Peyer's patch (tissue), 4 donors: Measurements from ENCODE around the gene SRPRA. TPM values are rescaled to one million over a fixed set of nuclear protein-coding genes. Genes with fewer than 3 reads are reported as not detected.
A peak's percentile ranks its signal among the peaks of the same experiment; 100 is the strongest.

Source experiments
- DNase-seq, 3 donors: peaks; one replicate each; pipeline ENCODE4 v3.0.0-alpha.2; 2017 to 2019
- H3K27ac ChIP-seq, 4 donors: fragments of 200-600 bp; sonication (generic); one replicate each; pipeline ENCODE4 v1.5.1; 2016 to 2019
- H3K27me3 ChIP-seq, 2 donors: fragments of 200-600 bp; sonication (generic); one replicate each; pipeline ENCODE4 v1.5.1; 2019
- H3K36me3 ChIP-seq, 3 donors: fragments of 200-600 bp; sonication (generic); one replicate each; pipeline ENCODE4 v1.5.1; 2016 to 2019
- H3K4me1 ChIP-seq, 4 donors: fragments of 200-600 bp; sonication (generic); one replicate each; pipeline ENCODE4 v1.5.1; 2016 to 2019
- H3K4me3 ChIP-seq, 4 donors: fragments of 200-600 bp; sonication (generic); 1 replicate in 3 of 4; 2 replicates in 1 of 4; pipeline ENCODE4 v1.5.1; 2016 to 2019; ENCODE audit warnings: mild to moderate bottlenecking in 1 of 4
- H3K9me3 ChIP-seq, 4 donors: fragments of 200-600 bp; sonication (generic); one replicate each; pipeline ENCODE4 v1.5.1; 2016 to 2019; ENCODE audit warnings: mild to moderate bottlenecking in 1 of 4
- CTCF ChIP-seq, 6 experiments: fragments of 450-650 bp in 4 of 6; fragments of 200-600 bp in 2 of 6; sonication (generic) in 1 of 6; IDR thresholded peaks; one replicate each; pipeline ENCODE4 v1.5.1; 2017 to 2019; ENCODE audit warnings: antibody characterized with exemption in 6 of 6, mild to moderate bottlenecking in 3 of 6, moderate library complexity in 1 of 6
- POLR2A ChIP-seq, 2 donors: fragments of 450-650 bp; IDR thresholded peaks; one replicate each; pipeline ENCODE4 v1.5.1; 2017; ENCODE audit warnings: antibody characterized with exemption in 2 of 2, mild to moderate bottlenecking in 2 of 2, moderate library complexity in 2 of 2
- total RNA-seq, 4 donors: library from RNA; depleted of rRNA; stranded (reverse); fragments of >200 nt; gene quantifications; one replicate each; pipeline ENCODE4 v1.1.0, GENCODE V29; 2016

SRPRA gene
- total RNA-seq, 4 donors from 2014 or later, result 82.9 to 109 (median 97.9) TPM

- no peak for DNase-seq
- no peaks in the 10 kb centered on the region for H3K4me1 ChIP-seq
- H3K36me3 ChIP-seq, result peaks cover 0 to 57% (median 0%) of the 10 kb centered on the region in 3 donors
- H3K27me3 ChIP-seq, result no peaks in the 10 kb centered on the region
- no peaks in the 10 kb centered on the region for H3K9me3 ChIP-seq
- no peak overlapping the region for H3K27ac ChIP-seq
- H3K4me3 ChIP-seq, result no peak overlapping the region
- TF ChIP-seq POLR2A (IDR thresholded peaks at IDR 0.05), result no peak
- TF ChIP-seq CTCF (IDR thresholded peaks at IDR 0.05), result no peak
Measured at GRCh38 chr11:126293726-126294125, 25.0 kb upstream of the SRPRA start.

GRCh38 chr11:126290887-126291286, 22.2 kb upstream of the SRPRA start:
- Histone ChIP-seq H3K4me3 (no peak overlapping the region), H3K27ac (no peak overlapping the region), H3K36me3 (peaks cover 0 to 68% (median 0%) of the 10 kb centered on the region in 3 donors), H3K9me3 (no peaks in the 10 kb centered on the region), H3K4me1 (no peaks in the 10 kb centered on the region), H3K27me3 (no peaks in the 10 kb centered on the region)
- DNase-seq, result no peak
- TF ChIP-seq POLR2A (IDR thresholded peaks at IDR 0.05) (no peak), CTCF (IDR thresholded peaks at IDR 0.05) (no peak)

GRCh38 chr11:126288237-126288636, 19.5 kb upstream of the SRPRA start:
- Histone ChIP-seq H3K27ac (no peak overlapping the region), H3K4me1 (peaks cover 0 to 16% (median 4%) of the 10 kb centered on the region in 4 donors), H3K9me3 (no peaks in the 10 kb centered on the region), H3K27me3 (no peaks in the 10 kb centered on the region), H3K4me3 (no peak overlapping the region), H3K36me3 (peaks cover 0 to 50% (median 0%) of the 10 kb centered on the region in 3 donors)
- TF ChIP-seq POLR2A (IDR thresholded peaks at IDR 0.05), result no peak
- TF ChIP-seq CTCF (IDR thresholded peaks at IDR 0.05), result no peak
- DNase-seq, result no peak

- DNase-seq, result peak in 2 of 3 donors; percentile 82 to 93
- TF ChIP-seq CTCF (IDR thresholded peaks at IDR 0.05) (no peak), POLR2A (IDR thresholded peaks at IDR 0.05) (no peak)
- Histone ChIP-seq H3K36me3 (peaks cover 0 to 16% (median 0%) of the 10 kb centered on the region in 3 donors), H3K9me3 (no peaks in the 10 kb centered on the region), H3K27ac (no peak overlapping the region), H3K4me1 (peaks cover 0 to 22% (median 6%) of the 10 kb centered on the region in 4 donors), H3K27me3 (no peaks in the 10 kb centered on the region), H3K4me3 (no peak overlapping the region)
Measured at GRCh38 chr11:126284829-126285228, 16.1 kb upstream of the SRPRA start.

- no peaks in the 10 kb centered on the region for H3K27me3 ChIP-seq
- peak within 1 kb of the TSS; percentile 66 to 89 (median 76) for H3K4me3 ChIP-seq
- peaks cover 0 to 5% (median 0%) of the 10 kb centered on the region in 3 donors for H3K36me3 ChIP-seq
- H3K27ac ChIP-seq, result peak within 1 kb of the TSS; percentile 86 to 99 (median 92)
- H3K9me3 ChIP-seq, result no peaks in the 10 kb centered on the region
- DNase-seq, result peak; percentile 55 to 84 (median 78)
- TF ChIP-seq CTCF (IDR thresholded peaks at IDR 0.05) (peak in 3 of 6 experiments; percentile 11 to 50 (median 48)), POLR2A (IDR thresholded peaks at IDR 0.05) (peak; percentile 44 to 51)
- H3K4me1 ChIP-seq, result peaks cover 0 to 22% (median 6%) of the 10 kb centered on the region in 4 donors
Measured at GRCh38 chr11:126282736-126283591, 14.3 kb upstream of the SRPRA start, which contains the start of gene TIRAP. TIRAP (plus strand) TSS chr11:126283093; CDS start chr11:126290895, 7,802 bp downstream.
